Parathyroid adenoma (tissue), 2 donors: ENCODE results near the gene ZC3H4.

Experiments
- H2AFZ ChIP-seq: fragments of 300-600 bp; sonication (generic); one replicate; pipeline ENCODE4 v1.7.0; 2017; ENCODE audit warnings: antibody characterized with exemption, mild to moderate bottlenecking
- H3K27ac ChIP-seq: fragments of 300-600 bp; sonication (generic); one replicate; pipeline ENCODE4 v1.7.0; 2017
- H3K27me3 ChIP-seq: fragments of 300-600 bp; sonication (generic); one replicate; pipeline ENCODE4 v1.7.0; 2017; ENCODE audit warnings: low read length; ENCODE audit not compliant: control insufficient read depth, insufficient read depth
- H3K36me3 ChIP-seq: fragments of 300-600 bp; sonication (generic); one replicate; pipeline ENCODE4 v1.7.0; 2017; ENCODE audit warnings: low read length; ENCODE audit not compliant: control insufficient read depth, insufficient read depth
- H3K4me1 ChIP-seq: fragments of 300-600 bp; sonication (generic); one replicate; pipeline ENCODE4 v1.7.0; 2017; ENCODE audit warnings: control low read depth
- H3K4me2 ChIP-seq: fragments of 300-600 bp; sonication (generic); one replicate; pipeline ENCODE4 v1.7.0; 2017; ENCODE audit warnings: low read length
- H3K4me3 ChIP-seq: fragments of 300-600 bp; sonication (generic); one replicate; pipeline ENCODE4 v1.7.0; 2017; ENCODE audit warnings: low read depth, low read length
- H3K79me2 ChIP-seq: fragments of 300-600 bp; sonication (generic); one replicate; pipeline ENCODE4 v1.7.0; 2017; ENCODE audit warnings: control low read depth
- H3K9ac ChIP-seq: fragments of 300-600 bp; sonication (generic); one replicate; pipeline ENCODE4 v1.7.0; 2017; ENCODE audit warnings: mild to moderate bottlenecking
- H3K9me3 ChIP-seq: fragments of 300-600 bp; sonication (generic); one replicate; pipeline ENCODE4 v1.7.0; 2017; ENCODE audit warnings: low read length; ENCODE audit not compliant: control insufficient read depth
- TF ChIP-seq, protein P1 (sequence below): fragments of 300-600 bp; sonication (generic); IDR thresholded peaks from one replicate; pipeline ENCODE4 v1.7.0; 2017; ENCODE audit warnings: antibody characterized with exemption, mild to moderate bottlenecking
- donor health status: primary hyperparathyroidism.

ZC3H4 gene

GRCh38 chr19:47124937-47125668, 11.5 kb upstream of the ZC3H4 start:
- no peaks in the 10 kb centered on the region for H3K4me1 ChIP-seq
- H3K27ac ChIP-seq, result no peak overlapping the region
- TF ChIP-seq, protein P1, sequence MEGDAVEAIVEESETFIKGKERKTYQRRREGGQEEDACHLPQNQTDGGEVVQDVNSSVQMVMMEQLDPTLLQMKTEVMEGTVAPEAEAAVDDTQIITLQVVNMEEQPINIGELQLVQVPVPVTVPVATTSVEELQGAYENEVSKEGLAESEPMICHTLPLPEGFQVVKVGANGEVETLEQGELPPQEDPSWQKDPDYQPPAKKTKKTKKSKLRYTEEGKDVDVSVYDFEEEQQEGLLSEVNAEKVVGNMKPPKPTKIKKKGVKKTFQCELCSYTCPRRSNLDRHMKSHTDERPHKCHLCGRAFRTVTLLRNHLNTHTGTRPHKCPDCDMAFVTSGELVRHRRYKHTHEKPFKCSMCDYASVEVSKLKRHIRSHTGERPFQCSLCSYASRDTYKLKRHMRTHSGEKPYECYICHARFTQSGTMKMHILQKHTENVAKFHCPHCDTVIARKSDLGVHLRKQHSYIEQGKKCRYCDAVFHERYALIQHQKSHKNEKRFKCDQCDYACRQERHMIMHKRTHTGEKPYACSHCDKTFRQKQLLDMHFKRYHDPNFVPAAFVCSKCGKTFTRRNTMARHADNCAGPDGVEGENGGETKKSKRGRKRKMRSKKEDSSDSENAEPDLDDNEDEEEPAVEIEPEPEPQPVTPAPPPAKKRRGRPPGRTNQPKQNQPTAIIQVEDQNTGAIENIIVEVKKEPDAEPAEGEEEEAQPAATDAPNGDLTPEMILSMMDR, result peak; percentile 77
- no peaks in the 10 kb centered on the region for H3K36me3 ChIP-seq
- no peaks in the 10 kb centered on the region for H3K27me3 ChIP-seq
- no peak overlapping the region for H3K9ac ChIP-seq
- H3K9me3 ChIP-seq, result no peaks in the 10 kb centered on the region
- peak overlapping the region; percentile 16 for H3K4me3 ChIP-seq
- H2AFZ ChIP-seq, result peak overlapping the region; percentile 68
- H3K4me2 ChIP-seq, result no peak overlapping the region
- no peaks in the 10 kb centered on the region for H3K79me2 ChIP-seq

GRCh38 chr19:47123406-47123805, 9.8 kb upstream of the ZC3H4 start:
- Histone ChIP-seq H3K27me3 (no peaks in the 10 kb centered on the region), H3K4me1 (no peaks in the 10 kb centered on the region), H3K4me3 (no peak overlapping the region), H3K9ac (no peak overlapping the region), H3K9me3 (no peaks in the 10 kb centered on the region), H3K79me2 (no peaks in the 10 kb centered on the region), H2AFZ (no peak overlapping the region), H3K27ac (no peak overlapping the region), H3K36me3 (no peaks in the 10 kb centered on the region), H3K4me2 (no peak overlapping the region)
- TF ChIP-seq, protein P1, result no peak

DNA sequence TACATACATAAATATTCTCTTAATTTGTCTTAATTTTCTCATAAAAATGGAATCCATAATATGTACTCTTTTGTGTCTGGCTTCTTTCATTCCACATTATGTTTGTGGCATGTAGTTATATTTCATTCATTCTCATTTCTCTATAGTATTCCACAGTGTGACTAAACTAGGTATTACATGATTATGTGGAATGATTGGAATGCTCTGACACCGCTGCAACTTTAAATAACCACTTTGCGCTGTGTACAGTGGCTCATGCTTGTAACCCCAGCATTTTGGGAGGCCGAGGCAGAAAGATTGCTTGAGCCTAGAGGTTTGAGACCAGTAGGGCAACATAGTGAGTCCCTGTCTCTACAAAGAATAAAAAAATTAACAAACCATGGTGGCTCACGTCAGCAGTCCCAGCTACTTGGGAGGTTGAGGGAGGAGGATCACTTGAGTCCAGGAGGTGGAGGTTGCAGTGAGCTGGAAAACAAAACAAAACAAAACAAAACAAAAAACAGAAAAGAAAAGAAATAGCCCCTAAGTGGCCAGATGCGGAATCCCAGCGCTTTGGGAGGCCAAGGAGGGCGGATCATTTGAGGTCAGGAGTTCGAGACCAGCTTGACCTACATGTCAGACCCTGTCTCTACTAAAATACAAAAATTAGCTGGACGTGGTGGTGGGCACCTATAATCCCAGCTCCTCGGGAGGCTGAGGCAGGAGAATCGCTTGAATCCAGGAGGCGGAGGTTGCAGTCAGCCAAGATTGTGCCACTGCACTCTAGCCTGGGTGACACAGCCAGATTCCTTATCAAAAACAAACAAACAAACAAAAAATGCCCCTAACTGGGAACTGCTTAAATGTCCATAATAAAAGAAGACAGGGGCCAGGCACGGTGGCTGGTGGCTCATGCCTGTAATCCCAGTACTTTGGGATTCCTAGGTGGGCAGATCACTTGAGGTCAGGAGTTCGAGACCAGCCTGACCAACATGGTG, 9.1 kb upstream of the ZC3H4 start:
- Histone ChIP-seq H3K4me2 (no peak overlapping the region), H3K4me3 (no peak overlapping the region), H3K9me3 (no peaks in the 10 kb centered on the region), H3K79me2 (no peaks in the 10 kb centered on the region), H3K27ac (no peak overlapping the region), H3K36me3 (no peaks in the 10 kb centered on the region), H3K27me3 (no peaks in the 10 kb centered on the region), H2AFZ (no peak overlapping the region), H3K9ac (no peak overlapping the region), H3K4me1 (no peaks in the 10 kb centered on the region)
- TF ChIP-seq, protein P1, result no peak

- Histone ChIP-seq H3K9ac (no peak overlapping the region), H3K79me2 (no peaks in the 10 kb centered on the region), H3K4me1 (no peaks in the 10 kb centered on the region), H3K27me3 (no peaks in the 10 kb centered on the region), H2AFZ (no peak overlapping the region), H3K27ac (no peak overlapping the region), H3K36me3 (no peaks in the 10 kb centered on the region), H3K4me2 (no peak overlapping the region), H3K9me3 (no peaks in the 10 kb centered on the region), H3K4me3 (no peak overlapping the region)
- TF ChIP-seq, protein P1, result no peak
Observed at GRCh38 chr19:47120470-47121067, 7.0 kb upstream of the ZC3H4 start.
